Mucosa of descending colon (tissue), 3 donors: ENCODE results near the gene CCNF. TPM values are rescaled to one million over a fixed set of nuclear protein-coding genes. Genes with fewer than 3 reads are reported as not detected.

Source experiments
- ATAC-seq: fragments of 200-7000 bp; cut with Tn5 transposase; one replicate; pipeline ENCODE4 v1.9.1; 2020; ENCODE audit warnings: mild to moderate bottlenecking, moderate library complexity
- DNase-seq, 3 donors: peaks; one replicate each; pipeline ENCODE4 v3.0.0-alpha.2; 2020
- H3K36me3 ChIP-seq: fragments of 200-600 bp; one replicate; pipeline ENCODE4 v1.8.0; 2021; ENCODE audit warnings: low read depth, mild to moderate bottlenecking
- H3K4me1 ChIP-seq: fragments of 200-600 bp; one replicate; pipeline ENCODE4 v1.8.0; 2021; ENCODE audit warnings: low read depth, mild to moderate bottlenecking
- H3K4me3 ChIP-seq: fragments of 200-600 bp; one replicate; pipeline ENCODE4 v1.8.0; 2021; ENCODE audit warnings: mild to moderate bottlenecking
- H3K9me3 ChIP-seq: fragments of 200-600 bp; one replicate; pipeline ENCODE4 v1.8.0; 2021; ENCODE audit warnings: mild to moderate bottlenecking
- intact Hi-C, 2 donors: fragments of 100-400 bp; cut with DNase I in 1 of 2; cut with micrococcal nuclease in 1 of 2; formaldehyde crosslinking; loops; one replicate each; pipeline versions ENCODE4 v1.11.0 to v1.11.1; 2022; cut with DNase I, micrococcal nuclease
- total RNA-seq, 3 donors: library from RNA; stranded (reverse); fragmentation: NEBNext Ultra II Directional in 2 of 3; extraction: Animal tissue kit (Norgen Biotek cat#: 25700) in 2 of 3; gene quantifications; one replicate each; pipeline versions ENCODE4 v1.2.1 to v1.2.4, GENCODE V29; 2021 to 2023
- TF ChIP-seq, protein P1 (sequence below): fragments of 200-600 bp; IDR thresholded peaks from one replicate; pipeline ENCODE4 v1.8.0; 2022; ENCODE audit warnings: antibody characterized with exemption, mild to moderate bottlenecking
- donor health status: DM: no; HTN: no; CAD: no; lungs with moderate emphysema.
- donor health status: DM: no; HTN: no; CAD: no.
- donor health status: DM: no; HTN: yes; CAD: no.

CCNF gene
- total RNA-seq, 3 donors from 2014 or later = 3.4 to 12.7 (median 3.7) TPM

DNA sequence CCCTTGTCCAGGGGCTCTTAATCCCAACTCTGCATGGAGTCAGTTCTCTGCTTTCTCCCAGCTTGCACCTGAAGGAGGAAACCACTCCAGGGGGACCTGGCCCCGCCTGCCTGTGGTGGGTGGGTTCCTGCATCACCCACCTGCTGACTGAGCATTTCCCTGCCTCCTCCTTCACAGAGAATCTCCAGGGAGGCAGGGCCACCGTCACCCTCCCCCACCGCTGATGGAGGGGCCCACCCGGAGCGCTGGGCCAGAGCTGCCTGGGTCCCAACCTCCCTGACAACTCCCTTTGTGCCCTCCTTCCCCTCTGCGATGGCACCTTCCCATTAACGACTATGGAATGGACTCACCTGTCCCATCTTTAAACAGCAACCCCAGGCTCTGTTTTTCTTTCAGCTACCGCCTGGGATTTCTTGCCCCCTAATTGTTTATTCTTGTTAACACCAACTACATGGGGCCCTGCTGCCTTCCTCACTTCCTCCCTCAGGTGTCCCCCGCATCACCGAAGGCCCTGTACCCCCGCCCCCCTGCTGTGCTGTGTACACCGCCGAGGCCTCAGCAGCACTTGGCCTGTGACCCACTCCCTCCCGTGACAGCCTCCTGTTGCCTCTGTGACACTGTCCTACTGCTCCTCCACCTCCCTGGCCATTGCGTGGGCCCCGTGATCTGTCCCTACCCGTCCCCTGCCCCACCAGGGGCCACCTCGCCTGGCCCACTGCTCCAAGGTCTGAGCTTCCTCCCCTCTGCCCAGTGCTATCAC, 29.8 kb downstream of the CCNF start:
- Histone ChIP-seq H3K36me3 (no peaks in the 10 kb centered on the region), H3K4me1 (peaks cover 9% of the 10 kb centered on the region), H3K9me3 (no peaks in the 10 kb centered on the region), H3K4me3 (no peak overlapping the region)
- TF ChIP-seq, protein P1, sequence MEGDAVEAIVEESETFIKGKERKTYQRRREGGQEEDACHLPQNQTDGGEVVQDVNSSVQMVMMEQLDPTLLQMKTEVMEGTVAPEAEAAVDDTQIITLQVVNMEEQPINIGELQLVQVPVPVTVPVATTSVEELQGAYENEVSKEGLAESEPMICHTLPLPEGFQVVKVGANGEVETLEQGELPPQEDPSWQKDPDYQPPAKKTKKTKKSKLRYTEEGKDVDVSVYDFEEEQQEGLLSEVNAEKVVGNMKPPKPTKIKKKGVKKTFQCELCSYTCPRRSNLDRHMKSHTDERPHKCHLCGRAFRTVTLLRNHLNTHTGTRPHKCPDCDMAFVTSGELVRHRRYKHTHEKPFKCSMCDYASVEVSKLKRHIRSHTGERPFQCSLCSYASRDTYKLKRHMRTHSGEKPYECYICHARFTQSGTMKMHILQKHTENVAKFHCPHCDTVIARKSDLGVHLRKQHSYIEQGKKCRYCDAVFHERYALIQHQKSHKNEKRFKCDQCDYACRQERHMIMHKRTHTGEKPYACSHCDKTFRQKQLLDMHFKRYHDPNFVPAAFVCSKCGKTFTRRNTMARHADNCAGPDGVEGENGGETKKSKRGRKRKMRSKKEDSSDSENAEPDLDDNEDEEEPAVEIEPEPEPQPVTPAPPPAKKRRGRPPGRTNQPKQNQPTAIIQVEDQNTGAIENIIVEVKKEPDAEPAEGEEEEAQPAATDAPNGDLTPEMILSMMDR = no peak
- ATAC-seq = no peak
- intact Hi-C loops = no loop called here
- DNase-seq = no peak

DNA sequence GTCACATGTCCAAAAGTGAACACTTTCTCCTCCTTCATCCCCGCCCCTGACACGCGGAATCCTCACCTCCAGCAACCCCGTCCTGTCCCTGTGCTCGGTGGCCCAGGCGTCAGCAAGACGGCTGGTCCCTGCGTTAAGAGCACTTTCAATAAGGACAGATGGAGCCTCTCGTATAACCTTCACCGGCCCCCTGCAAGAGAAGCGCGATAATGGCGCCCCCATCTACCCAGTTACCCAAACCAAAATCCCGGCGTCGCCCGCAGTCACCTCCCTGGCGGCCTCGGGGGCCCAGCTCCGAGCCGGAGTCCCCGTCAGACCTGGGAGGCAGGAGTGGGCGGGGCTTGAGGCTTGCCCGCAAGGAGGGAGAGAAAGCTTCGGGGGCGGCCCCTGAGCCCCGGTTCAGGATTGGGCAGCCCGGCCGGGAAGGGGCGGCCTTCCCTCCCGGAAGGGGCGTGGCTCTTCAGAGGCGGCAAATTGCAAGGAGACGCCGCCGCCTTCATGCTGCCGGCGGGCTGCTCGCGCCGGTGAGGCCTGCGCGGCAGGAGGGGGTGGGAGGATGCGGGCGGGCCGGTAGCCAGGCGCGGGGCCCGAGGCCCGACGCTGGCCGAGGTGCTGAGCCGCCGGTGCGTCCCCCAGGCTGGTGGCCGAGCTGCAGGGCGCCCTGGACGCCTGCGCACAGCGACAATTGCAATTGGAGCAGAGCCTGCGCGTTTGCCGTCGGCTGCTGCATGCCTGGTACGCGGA, 30.6 kb downstream of the CCNF start, which contains the start of gene TEDC2:
TSS of gene TEDC2 (plus strand) at position 463 of the 744 bp plus-strand sequence. CDS start at position 499, 36 bp downstream.
- no peak within 1 kb of the TSS for H3K4me3 ChIP-seq
- TF ChIP-seq, protein P1 = no peak
- H3K9me3 ChIP-seq = no peaks in the 10 kb centered on the region
- ATAC-seq (peak; percentile 99), DNase-seq (peak; percentile 97 to 98 (median 98))
- peaks cover 9% of the 10 kb centered on the region for H3K4me1 ChIP-seq
- H3K36me3 ChIP-seq = no peaks in the 10 kb centered on the region
- intact Hi-C loops = no loop called here

DNA sequence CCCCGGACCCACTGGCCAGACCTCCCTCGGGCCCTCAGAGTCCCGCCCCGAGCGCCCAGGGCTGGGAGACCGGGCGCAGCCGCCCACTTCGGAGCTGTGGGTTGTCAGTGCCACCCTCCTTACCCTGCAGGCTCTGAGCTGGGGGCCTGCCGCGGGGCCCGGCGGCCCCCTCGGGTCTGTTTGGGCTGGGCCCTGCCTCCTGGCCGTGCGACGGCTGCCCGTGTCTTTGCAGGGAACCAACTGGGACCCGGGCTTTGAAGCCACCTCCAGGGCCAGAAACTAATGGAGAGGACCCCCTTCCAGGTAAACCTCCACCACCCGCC, 31.1 kb downstream of the CCNF start:
- TF ChIP-seq, protein P1 = no peak
- no peak overlapping the region for H3K4me3 ChIP-seq
- no peaks in the 10 kb centered on the region for H3K9me3 ChIP-seq
- no peak for DNase-seq
- ATAC-seq = no peak
- peaks cover 9% of the 10 kb centered on the region for H3K4me1 ChIP-seq
- no peaks in the 10 kb centered on the region for H3K36me3 ChIP-seq
- intact Hi-C loops = no loop called here

DNA sequence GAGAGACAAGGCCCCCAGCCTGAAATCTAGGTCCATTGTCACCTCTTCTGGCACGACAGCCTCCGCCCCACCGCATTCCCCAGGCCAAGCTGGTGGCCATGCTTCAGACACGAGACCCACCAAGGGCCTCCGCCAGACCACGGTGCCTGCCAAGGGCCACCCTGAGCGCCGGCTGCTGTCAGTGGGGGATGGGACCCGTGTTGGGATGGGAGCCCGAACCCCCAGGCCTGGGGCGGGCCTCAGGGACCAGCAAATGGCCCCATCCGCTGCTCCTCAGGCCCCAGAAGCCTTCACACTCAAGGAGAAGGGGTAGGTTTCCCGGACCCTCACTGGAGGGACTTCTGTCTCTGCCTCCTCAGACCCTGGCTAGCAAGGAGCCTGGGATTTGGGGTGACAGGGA, 31.7 kb downstream of the CCNF start:
- TF ChIP-seq, protein P1 = no peak
- Histone ChIP-seq H3K4me1 (peaks cover 9% of the 10 kb centered on the region), H3K9me3 (no peaks in the 10 kb centered on the region), H3K36me3 (no peaks in the 10 kb centered on the region), H3K4me3 (no peak overlapping the region)
- peak in 1 of 3 donors; percentile 39 for DNase-seq
- intact Hi-C loops = no loop called here
- ATAC-seq = no peak

DNA sequence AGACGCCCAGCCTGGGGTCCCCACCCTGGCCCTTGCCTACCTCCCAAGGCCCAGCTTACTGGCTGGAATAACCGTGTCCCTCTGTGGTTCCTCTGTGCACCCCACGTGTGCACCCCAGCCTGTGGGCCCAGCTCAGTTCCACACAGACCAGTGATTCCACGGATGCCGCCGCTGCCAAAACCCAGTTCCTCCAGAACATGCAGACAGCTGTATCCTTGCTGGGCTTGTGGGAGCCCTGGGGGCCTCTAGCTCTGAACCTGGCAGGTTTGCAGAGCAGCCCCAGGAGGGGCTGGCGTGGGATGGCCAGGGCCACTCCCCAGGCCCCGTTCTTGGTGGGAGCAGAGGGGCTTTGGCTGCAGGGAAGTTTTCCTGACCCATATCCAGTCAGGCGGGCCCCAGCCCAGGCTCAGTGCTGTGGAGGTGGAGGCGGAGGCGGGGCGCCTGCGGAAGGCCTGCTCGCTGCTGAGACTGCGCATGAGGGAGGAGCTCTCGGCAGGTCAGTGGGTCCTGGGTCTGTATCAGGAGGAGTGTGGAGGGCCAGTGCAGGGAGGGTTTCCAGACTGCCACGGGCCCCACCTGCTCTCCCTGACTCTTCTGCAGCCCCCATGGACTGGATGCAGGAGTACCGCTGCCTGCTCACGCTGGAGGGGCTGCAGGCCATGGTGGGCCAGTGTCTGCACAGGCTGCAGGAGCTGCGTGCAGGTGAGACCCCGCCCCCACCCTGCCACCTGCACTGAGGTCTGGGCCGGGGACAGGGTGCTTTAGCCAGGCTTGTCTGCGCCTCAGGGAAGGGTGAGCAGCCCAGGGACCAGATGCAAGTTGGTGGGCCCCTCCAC, 33.0 kb downstream of the CCNF start:
- no peak for ATAC-seq
- H3K4me3 ChIP-seq = no peak overlapping the region
- DNase-seq = peak in 1 of 3 donors; percentile 44

More for the DNA sequence above, 33.0 kb downstream of the CCNF start:
- intact Hi-C loops = no loop called here
- Histone ChIP-seq H3K36me3 (no peaks in the 10 kb centered on the region), H3K4me1 (peaks cover 9% of the 10 kb centered on the region), H3K9me3 (no peaks in the 10 kb centered on the region)
- TF ChIP-seq, protein P1 = no peak
